Measurements from ENCODE around the gene ICAM3. TPM values are rescaled to one million over a fixed set of nuclear protein-coding genes. Genes with fewer than 3 reads are reported as not detected.

The ICAM3 gene
- total and polyA plus RNA-seq, 2 of the 4 experiments (the other 2 are of a cell fraction): 6.6 to 11.7 TPM

- H3K4ac ChIP-seq (ENCODE audit: low read depth, low read length): no peak overlapping the region
- no peak overlapping the region for H2BK5ac ChIP-seq (ENCODE audit: low read depth, low read length, poor library complexity, severe bottlenecking)
- WGBS, 2 experiments (ENCODE audit: extremely low coverage in 2 of 2, insufficient read length in 1 of 2): no CpG with 5 or more reads among the region's 3 CpGs
- H2AFZ ChIP-seq (replicated peaks; ENCODE audit: low read length, poor library complexity): no peak overlapping the region
- no peak overlapping the region for H3K14ac ChIP-seq (replicated peaks; ENCODE audit: low read depth, low read length)
- POLR2A ChIA-PET (ENCODE audit: unreplicated experiment): no interaction called here
- no peak overlapping the region for H4K8ac ChIP-seq (ENCODE audit: low read depth in 2 of 2, low read length in 2 of 2)
- no peak overlapping the region for H2BK120ac ChIP-seq (ENCODE audit: low read depth, low read length)
- H2BK15ac ChIP-seq (ENCODE audit: low read depth, low read length): no peak overlapping the region
- no peak overlapping the region for H2BK20ac ChIP-seq (ENCODE audit: low read depth, low read length)
- H3K9me3 ChIP-seq (ENCODE audit: control insufficient read depth, insufficient read depth, low read length): no peaks in the 10 kb centered on the region
- no peak overlapping the region for H3K27ac ChIP-seq (ENCODE audit: insufficient read depth, low read length)
- BruUV-seq (replicated peaks): no TSS peak
- no peak overlapping the region for H3K9ac ChIP-seq (ENCODE audit: low read depth, low read length)
- no peaks in the 10 kb centered on the region; the same call in none of the 2 replicates for H4K20me1 ChIP-seq (ENCODE audit: insufficient read depth, low read length)
- peaks cover 46% of the 10 kb centered on the region for H3K36me3 ChIP-seq (ENCODE audit: control insufficient read depth, insufficient read depth, low read length)
- H4K5ac ChIP-seq (ENCODE audit: low read depth, low read length): no peak overlapping the region
- no peak overlapping the region for H3K4me2 ChIP-seq (ENCODE audit: low read depth, low read length)
- no peak for ATAC-seq (ENCODE audit: low read depth)
- no peak overlapping the region for H3K56ac ChIP-seq (ENCODE audit: extremely low read depth, insufficient read depth, low read length)
- in situ Hi-C loops (cut with MboI; ENCODE audit: low sequenced_read_pairs): no loop called here
- no peaks in the 10 kb centered on the region for H3K9me1 ChIP-seq (ENCODE audit: insufficient read depth, low read length)
- no peak overlapping the region for H3K4me3 ChIP-seq (ENCODE audit: insufficient read depth, low read depth, low read length)
- DNase-seq: no peak
- intact Hi-C loops (cut with micrococcal nuclease): no loop called here
- no peak overlapping the region for H3K18ac ChIP-seq (ENCODE audit: low read depth, low read length)
- H4K91ac ChIP-seq (ENCODE audit: insufficient read depth, low read depth, low read length): no peak overlapping the region
- H2AK5ac ChIP-seq (ENCODE audit: low read depth, low read length): no peak overlapping the region
- TF ChIP-seq SMC3 (IDR thresholded peaks at IDR 0.05; ENCODE audit: low read depth, low read length) (no peak), FOS (IDR thresholded peaks at IDR 0.05; ENCODE audit: low read depth, low read length) (no peak), CHD1 (IDR thresholded peaks at IDR 0.05; ENCODE audit: low read depth, low read length) (no peak), RAD21 (IDR thresholded peaks at IDR 0.05; ENCODE audit: low read length) (no peak), RFX5 (IDR thresholded peaks at IDR 0.05; ENCODE audit: low read depth, low read length) (no peak), USF2 (IDR thresholded peaks at IDR 0.05; ENCODE audit: low read depth, low read length) (no peak), POLR2A (IDR thresholded peaks at IDR 0.05; ENCODE audit: low read depth, low read length) (no peak), NFE2L2 (IDR thresholded peaks at IDR 0.05; ENCODE audit: low read depth, low read length) (no peak), MAFK (IDR thresholded peaks at IDR 0.05; ENCODE audit: low read depth, low read length) (no peak), BHLHE40 (IDR thresholded peaks at IDR 0.05; ENCODE audit: low read depth, low read length) (no peak), MAZ (IDR thresholded peaks at IDR 0.05; ENCODE audit: borderline replicate concordance, low read depth, low read length) (no peak)
- TF ChIP-seq, protein P1, sequence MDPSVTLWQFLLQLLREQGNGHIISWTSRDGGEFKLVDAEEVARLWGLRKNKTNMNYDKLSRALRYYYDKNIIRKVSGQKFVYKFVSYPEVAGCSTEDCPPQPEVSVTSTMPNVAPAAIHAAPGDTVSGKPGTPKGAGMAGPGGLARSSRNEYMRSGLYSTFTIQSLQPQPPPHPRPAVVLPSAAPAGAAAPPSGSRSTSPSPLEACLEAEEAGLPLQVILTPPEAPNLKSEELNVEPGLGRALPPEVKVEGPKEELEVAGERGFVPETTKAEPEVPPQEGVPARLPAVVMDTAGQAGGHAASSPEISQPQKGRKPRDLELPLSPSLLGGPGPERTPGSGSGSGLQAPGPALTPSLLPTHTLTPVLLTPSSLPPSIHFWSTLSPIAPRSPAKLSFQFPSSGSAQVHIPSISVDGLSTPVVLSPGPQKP (IDR thresholded peaks at IDR 0.05; ENCODE audit: borderline replicate concordance, low read depth, low read length): no peak
- H3K79me1 ChIP-seq (ENCODE audit: low read depth in 1 of 2, low read length in 2 of 2): peaks cover 5% of the 10 kb centered on the region in 2 experiments; a peak in 2 of 4 replicates
- no peak overlapping the region for H3K23ac ChIP-seq (ENCODE audit: low read depth, low read length)
- H3K27me3 ChIP-seq (ENCODE audit: control insufficient read depth, insufficient read depth, low read length): no peaks in the 10 kb centered on the region
- CTCF ChIA-PET: interaction anchor here (0.6 kb wide), 1 partner anchor 18 kb away, joined by 5 read pairs; no protein-coding TSS in a partner anchor
- dilution Hi-C loops (cut with HindIII; ENCODE audit: low sequenced_read_pairs, unreplicated experiment): no loop called here
- no peaks in the 10 kb centered on the region for H3K4me1 ChIP-seq (ENCODE audit: control insufficient read depth, insufficient read depth, low read length)
- H2AK9ac ChIP-seq (replicated peaks; ENCODE audit: low read depth, low read length, poor library complexity): no peak overlapping the region
Observed at GRCh38 chr19:10372690-10373089, 33.3 kb upstream of the ICAM3 start.
